ENCODE results near the gene TROAP.
"Not testable (repeated sequence)": the region's sequence is repeated elsewhere in the genome, so short reads cannot be mapped to it uniquely, and the experiment has no call there.

Gene TROAP

GRCh38 chr12:49322708-49323523 is at the start of gene TROAP:
Gene TROAP (plus strand): TSS chr12:49323255. CDS start chr12:49323609, 354 bp downstream.
- peak; percentile 95 to 99 for DNase-seq

GRCh38 chr12:49273726-49274395 is 49.2 kb upstream of the TROAP start:
- DNase-seq: no peak

- DNase-seq: no peak
Measured at GRCh38 chr12:49274396-49275069, 48.5 kb upstream of the TROAP start.

GRCh38 chr12:49276304-49277290 is 46.5 kb upstream of the TROAP start:
- no peak for DNase-seq

GRCh38 chr12:49277466-49277865 is 45.6 kb upstream of the TROAP start:
- no peak for DNase-seq

- DNase-seq: no peak
Measured at GRCh38 chr12:49279706-49280159, 43.3 kb upstream of the TROAP start.

GRCh38 chr12:49280545-49280944 is 42.5 kb upstream of the TROAP start:
- not testable (repeated sequence) for DNase-seq

- DNase-seq: no peak
Measured at GRCh38 chr12:49282302-49282701, 40.8 kb upstream of the TROAP start.

GRCh38 chr12:49282740-49283375 is 40.2 kb upstream of the TROAP start:
- not testable (repeated sequence) for DNase-seq

GRCh38 chr12:49283541-49284429 is 39.3 kb upstream of the TROAP start:
- no peak for DNase-seq

- no peak for DNase-seq
Measured at GRCh38 chr12:49284672-49285071, 38.4 kb upstream of the TROAP start.

GRCh38 chr12:49287876-49288275 is 35.2 kb upstream of the TROAP start:
- no peak for DNase-seq

- peak; percentile 48 to 61 for DNase-seq
Measured at GRCh38 chr12:49288412-49288853, 34.6 kb upstream of the TROAP start.

- DNase-seq: no peak
Measured at GRCh38 chr12:49288922-49289555, 34.0 kb upstream of the TROAP start.

GRCh38 chr12:49292729-49293055 is 30.4 kb upstream of the TROAP start:
- peak in 1 of 2 experiments; percentile 88 for DNase-seq

GRCh38 chr12:49293056-49293956 is 29.7 kb upstream of the TROAP start:
- peak; percentile 97 to 99 for DNase-seq

- peak in 1 of 2 experiments; percentile 36 for DNase-seq
Measured at GRCh38 chr12:49294086-49294803, 28.8 kb upstream of the TROAP start.

- DNase-seq: no peak
Measured at GRCh38 chr12:49294804-49295081, 28.3 kb upstream of the TROAP start.
